Mesendoderm (in vitro differentiated cells): ENCODE measurements around the gene NPTN.
A peak's percentile ranks its signal among the peaks of the same experiment; 100 is the strongest.

Experiments used
- DNase-seq: peaks from one replicate; pipeline ENCODE4 v3.0.0; 2013
- H2AK5ac ChIP-seq: 2 replicates; pipeline ENCODE4 v1.6.1; 2013; ENCODE audit warnings: low read length, inconsistent platforms
- H2BK120ac ChIP-seq: 2 replicates; pipeline ENCODE4 v1.6.1; 2013; ENCODE audit warnings: low read depth, mild to moderate bottlenecking, low read length, moderate library complexity, mixed read lengths
- H2BK15ac ChIP-seq: replicated peaks from 2 replicates; pipeline ENCODE4 v1.6.1; 2013; ENCODE audit warnings: low read depth, mild to moderate bottlenecking, moderate library complexity
- H2BK5ac ChIP-seq: 2 replicates; pipeline ENCODE4 v1.6.1; 2013; ENCODE audit warnings: low read length, inconsistent platforms
- H3K18ac ChIP-seq: 2 replicates; pipeline ENCODE4 v1.6.1; 2013; ENCODE audit warnings: mild to moderate bottlenecking, low read length, mixed read lengths
- H3K23ac ChIP-seq: one replicate; pipeline ENCODE4 v1.6.1; 2013; ENCODE audit warnings: low read length
- H3K27ac ChIP-seq: 2 replicates; pipeline ENCODE4 v1.5.1; 2013; ENCODE audit warnings: low read depth, mild to moderate bottlenecking, inconsistent platforms, low read length, moderate library complexity
- H3K27me3 ChIP-seq: 2 replicates; pipeline ENCODE4 v1.6.1; 2013; ENCODE audit warnings: low read length, control low read depth, mild to moderate bottlenecking, inconsistent platforms; ENCODE audit not compliant: insufficient read depth, poor library complexity
- H3K36me3 ChIP-seq: 2 replicates; pipeline ENCODE4 v1.6.1; 2013; ENCODE audit warnings: low read length, inconsistent platforms; ENCODE audit not compliant: control insufficient read depth, insufficient read depth
- H3K4ac ChIP-seq: one replicate; pipeline ENCODE4 v1.6.1; 2013; ENCODE audit warnings: low read depth, mild to moderate bottlenecking, low read length, moderate library complexity
- H3K4me1 ChIP-seq: 2 replicates; pipeline ENCODE4 v1.6.1; 2013; ENCODE audit warnings: low read depth, low read length, inconsistent platforms; ENCODE audit not compliant: control insufficient read depth
- H3K4me2 ChIP-seq: 2 replicates; pipeline ENCODE4 v1.6.1; 2013; ENCODE audit warnings: low read length
- H3K4me3 ChIP-seq: 2 replicates; pipeline ENCODE4 v1.5.1; 2013; ENCODE audit warnings: mild to moderate bottlenecking, low read length
- H3K56ac ChIP-seq: one replicate; pipeline ENCODE4 v1.6.1; 2013; ENCODE audit warnings: low read length
- H3K79me1 ChIP-seq: 2 replicates; pipeline ENCODE4 v1.6.1; 2013; ENCODE audit warnings: low read length, inconsistent platforms
- H3K79me2 ChIP-seq: 2 replicates; pipeline ENCODE4 v1.6.1; 2013; ENCODE audit warnings: mild to moderate bottlenecking, low read length; ENCODE audit not compliant: control insufficient read depth, insufficient read depth
- H3K9ac ChIP-seq: 2 replicates; pipeline ENCODE4 v1.6.1; 2013; ENCODE audit warnings: low read length, inconsistent platforms
- H4K5ac ChIP-seq: one replicate; pipeline ENCODE4 v1.6.1; 2013; ENCODE audit warnings: low read length
- H4K8ac ChIP-seq: one replicate; pipeline ENCODE4 v1.6.1; 2013; ENCODE audit warnings: low read depth, mild to moderate bottlenecking, control low read depth, low read length, moderate library complexity
- WGBS: extraction: QIAGEN DNeasy Blood & Tissue Kit; methylation state at CpG from one replicate; pipeline ENCODE4 v1.1.7; 2013; ENCODE audit warnings: low lambda C conversion rate, missing lambda C conversion rate; ENCODE audit not compliant: insufficient coverage; ENCODE audit errors: extremely low coverage; 5-methylcytosine and 5-hydroxymethylcytosine counted together

Gene NPTN

DNA sequence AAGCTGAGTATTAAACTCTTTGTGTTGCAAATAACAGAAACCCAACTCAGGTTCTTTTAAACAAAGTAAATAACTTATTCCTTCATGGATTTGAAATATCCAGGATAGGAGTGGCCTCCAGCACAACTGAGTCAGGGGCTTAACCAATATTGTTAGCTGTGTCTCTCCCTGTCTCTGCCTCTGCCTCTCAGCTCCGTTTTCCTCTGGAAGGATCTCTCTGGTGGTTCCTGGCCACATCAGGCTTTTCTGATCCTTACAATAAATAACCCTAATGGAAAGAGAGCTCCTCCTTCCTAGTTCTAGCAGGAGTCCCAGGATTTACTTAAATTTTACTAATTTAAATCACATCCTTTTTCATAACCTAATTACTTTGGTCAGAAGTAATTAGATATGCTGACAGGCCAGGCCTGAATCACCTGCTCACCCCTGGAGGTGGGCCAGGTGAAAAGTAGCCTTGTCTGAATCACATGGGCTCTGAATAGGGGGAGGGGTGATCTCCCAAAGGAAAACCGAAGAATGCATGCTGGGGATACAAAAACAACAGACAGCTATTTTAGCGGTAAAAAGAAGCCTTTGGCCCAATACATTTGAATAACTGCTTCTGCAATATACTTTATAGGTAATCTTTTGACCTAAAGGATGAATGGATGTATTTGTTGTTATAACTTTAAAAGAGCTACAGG, 114.9 kb downstream of the NPTN start:
- Histone ChIP-seq H2BK120ac (no peak overlapping the region), H3K79me2 (no peaks in the 10 kb centered on the region)
- no CpG with 5 or more reads among the region's 3 CpGs for WGBS

DNA sequence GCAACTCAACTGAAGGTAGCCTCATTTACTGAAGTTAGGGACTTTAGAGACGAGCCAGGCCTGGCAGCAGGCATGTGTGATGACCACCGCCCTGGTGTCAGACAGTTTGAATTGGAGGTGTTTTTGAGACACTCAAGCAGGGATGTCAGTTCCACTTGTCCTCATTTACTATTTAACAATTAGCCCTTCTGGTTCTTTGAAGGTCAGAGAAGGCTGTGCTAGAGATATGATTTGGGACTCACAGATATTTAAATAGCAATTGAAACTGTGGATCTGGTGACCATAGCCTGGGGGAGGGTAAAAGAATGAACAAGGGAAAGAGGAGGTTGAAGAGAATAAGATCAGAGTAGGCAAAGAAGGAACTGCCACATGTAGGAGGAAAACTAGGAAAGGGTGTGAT, 115.6 kb downstream of the NPTN start:
- no peak overlapping the region for H4K8ac ChIP-seq

More for the DNA sequence above, 114.9 kb downstream of the NPTN start:
- H3K4ac ChIP-seq = no peak overlapping the region
- H2BK15ac ChIP-seq = no peak overlapping the region
- H4K8ac ChIP-seq = no peak overlapping the region
- H4K5ac ChIP-seq = no peak overlapping the region
- no peaks in the 10 kb centered on the region for H3K36me3 ChIP-seq
- no peak overlapping the region for H2AK5ac ChIP-seq
- no peaks in the 10 kb centered on the region for H3K79me1 ChIP-seq
- no peak overlapping the region for H3K9ac ChIP-seq
- H3K27me3 ChIP-seq = no peaks in the 10 kb centered on the region
- H3K23ac ChIP-seq = no peak overlapping the region
- peaks cover 8% of the 10 kb centered on the region for H3K4me1 ChIP-seq
- H3K18ac ChIP-seq = no peak overlapping the region
- H2BK5ac ChIP-seq = no peak overlapping the region
- peak; percentile 65 for DNase-seq
- H3K4me3 ChIP-seq = no peak overlapping the region
- H3K27ac ChIP-seq = no peak overlapping the region
- no peak overlapping the region for H3K56ac ChIP-seq
- no peak overlapping the region for H3K4me2 ChIP-seq

DNA sequence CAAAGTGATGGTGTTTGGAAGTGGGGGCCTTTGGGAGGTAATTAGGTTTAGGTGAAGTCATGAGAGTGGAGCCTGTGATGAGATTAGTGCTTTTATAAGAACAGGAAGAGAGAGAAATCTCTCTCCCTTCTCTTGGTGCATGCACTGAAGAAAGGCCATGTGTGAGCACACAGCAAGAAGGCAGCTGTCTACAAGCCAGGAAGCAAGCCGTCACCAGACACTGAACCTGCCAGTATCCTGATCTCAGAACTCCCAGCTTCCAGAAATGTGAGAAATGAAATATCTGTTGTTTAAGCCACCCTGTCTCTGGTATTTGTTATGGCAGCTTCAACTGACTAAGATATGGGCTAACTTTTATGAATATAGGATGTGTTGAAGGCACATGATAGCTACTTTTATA, 117.7 kb downstream of the NPTN start:
- no peak overlapping the region for H3K23ac ChIP-seq
- H3K27me3 ChIP-seq = no peaks in the 10 kb centered on the region
- WGBS = no CpG with 5 or more reads among the region's 1 CpG

More for the DNA sequence above, 115.6 kb downstream of the NPTN start:
- Histone ChIP-seq H3K56ac (no peak overlapping the region), H3K4me3 (no peak overlapping the region), H2BK5ac (no peak overlapping the region), H2AK5ac (no peak overlapping the region), H2BK15ac (no peak overlapping the region), H3K4me1 (peaks cover 8% of the 10 kb centered on the region), H3K18ac (no peak overlapping the region), H4K5ac (peak overlapping the region; percentile 12), H2BK120ac (no peak overlapping the region), H3K79me2 (no peaks in the 10 kb centered on the region), H3K23ac (no peak overlapping the region), H3K79me1 (no peaks in the 10 kb centered on the region), H3K4ac (no peak overlapping the region), H3K36me3 (no peaks in the 10 kb centered on the region), H3K4me2 (no peak overlapping the region), H3K9ac (no peak overlapping the region), H3K27me3 (no peaks in the 10 kb centered on the region), H3K27ac (no peak overlapping the region)
- DNase-seq = peak; percentile 30
- no CpG with 5 or more reads among the region's 2 CpGs for WGBS

More for the DNA sequence above, 117.7 kb downstream of the NPTN start:
- H3K4ac ChIP-seq = no peak overlapping the region
- H3K4me2 ChIP-seq = no peak overlapping the region
- H3K4me3 ChIP-seq = no peak overlapping the region
- no peak overlapping the region for H3K18ac ChIP-seq
- H3K56ac ChIP-seq = no peak overlapping the region
- no peak overlapping the region for H4K5ac ChIP-seq
- H3K36me3 ChIP-seq = no peaks in the 10 kb centered on the region
- no peaks in the 10 kb centered on the region for H3K79me2 ChIP-seq
- H4K8ac ChIP-seq = no peak overlapping the region
- DNase-seq = no peak
- H3K79me1 ChIP-seq = no peaks in the 10 kb centered on the region
- no peak overlapping the region for H2BK120ac ChIP-seq
- H2AK5ac ChIP-seq = no peak overlapping the region
- no peak overlapping the region for H2BK15ac ChIP-seq
- no peak overlapping the region for H3K27ac ChIP-seq
- no peak overlapping the region for H2BK5ac ChIP-seq
- H3K4me1 ChIP-seq = peaks cover 8% of the 10 kb centered on the region
- H3K9ac ChIP-seq = no peak overlapping the region
